Testis (tissue), 3 donors: Measurements from ENCODE around the gene ANO9. TPM values are rescaled to one million over a fixed set of nuclear protein-coding genes. Genes with fewer than 3 reads are reported as not detected.

Source experiments
- polyA plus RNA-seq: library from polyadenylated mRNA; stranded (reverse); fragments of 350-450 nt; fragmentation: Illumina TruSeq; extraction: RNeasy Lipid Tissue Mini Kit (QIAGEN cat#74804); gene quantifications from one replicate; pipeline ENCODE4 v1.2.3, GENCODE V29; 2014; ENCODE audit warnings: low read depth, low replicate concordance; ENCODE audit not compliant: insufficient read depth
- small RNA-seq, 2 donors: library from RNA; depleted of rRNA; stranded (forward); fragments of <200 nt; gene quantifications; one replicate each; pipeline ENCODE3, GENCODE V24; 2016
- total RNA-seq, 2 donors: library from RNA; depleted of rRNA; stranded (reverse); fragments of >200 nt; gene quantifications; one replicate each; pipeline ENCODE4 v1.2.3, GENCODE V29; 2016

The ANO9 gene
- total and polyA plus RNA-seq, 3 donors from 2014 or later, result 1.6 to 2.9 (median 1.9) TPM

Small RNAs within 50 kb of the gene (small RNA-seq; reads per million reads assigned to genes)
- gene RN7SL838P, result 0 to 0.09 reads per million in 2 donors

Other genes starting within 250 kb of the ANO9 start
- not detected for gene SCGB1C1, start 248.9 kb downstream of the ANO9 start, total RNA-seq
- gene SCGB1C1, start 248.9 kb downstream of the ANO9 start, polyA plus RNA-seq, result not detected
- 10 to 100 TPM; 43.7 to 47.5 TPM for gene BET1L, start 234.6 kb downstream of the ANO9 start, total RNA-seq
- 79.9 TPM for gene BET1L, start 234.6 kb downstream of the ANO9 start, polyA plus RNA-seq
- gene RIC8A, start 234.3 kb downstream of the ANO9 start, total RNA-seq, result 100 to 1,000 TPM; 104 to 108 TPM
- gene RIC8A, start 234.3 kb downstream of the ANO9 start, polyA plus RNA-seq, result 132 TPM
- 10 to 100 TPM; 31.7 to 43.6 TPM for gene SIRT3, start 205.7 kb downstream of the ANO9 start, total RNA-seq
- gene SIRT3, start 205.7 kb downstream of the ANO9 start, polyA plus RNA-seq, result 57.0 TPM
- 100 to 1,000 TPM; 128 to 180 TPM for gene PSMD13, start 205.0 kb downstream of the ANO9 start, total RNA-seq
- 133 TPM for gene PSMD13, start 205.0 kb downstream of the ANO9 start, polyA plus RNA-seq
- 1 to 10 TPM in 1 of 2 donors, under 1 TPM in 1; 0.31 to 2.4 TPM for gene NLRP6, start 163.6 kb downstream of the ANO9 start, total RNA-seq
- gene NLRP6, start 163.6 kb downstream of the ANO9 start, polyA plus RNA-seq, result 0.26 TPM
- gene PGGHG, start 152.9 kb downstream of the ANO9 start, total RNA-seq, result 10 to 100 TPM; 26.5 to 32.5 TPM
- 8.2 TPM for gene PGGHG, start 152.9 kb downstream of the ANO9 start, polyA plus RNA-seq
- gene IFITM5, start 142.5 kb downstream of the ANO9 start, total RNA-seq, result not detected
- gene IFITM5, start 142.5 kb downstream of the ANO9 start, polyA plus RNA-seq, result not detected
- 100 to 1,000 TPM; 119 to 169 TPM for gene IFITM2, start 134.2 kb downstream of the ANO9 start, total RNA-seq
- gene IFITM2, start 134.2 kb downstream of the ANO9 start, polyA plus RNA-seq, result 283 TPM
- 10 to 100 TPM; 63.1 to 93.3 TPM for gene IFITM1, start 128.0 kb downstream of the ANO9 start, total RNA-seq
- gene IFITM1, start 128.0 kb downstream of the ANO9 start, polyA plus RNA-seq, result 146 TPM
- 100 to 1,000 TPM; 256 to 459 TPM for gene IFITM3, start 121.2 kb downstream of the ANO9 start, total RNA-seq
- gene IFITM3, start 121.2 kb downstream of the ANO9 start, polyA plus RNA-seq, result 717 TPM
- 10 to 100 TPM in 1 of 2 donors, 1 to 10 TPM in 1; 7.2 to 10.1 TPM for gene B4GALNT4, start 72.5 kb downstream of the ANO9 start, total RNA-seq
- gene B4GALNT4, start 72.5 kb downstream of the ANO9 start, polyA plus RNA-seq, result 4.3 TPM
- gene PKP3, start 47.8 kb downstream of the ANO9 start, total RNA-seq, result 1 to 10 TPM; 1.6 to 3.1 TPM
- gene PKP3, start 47.8 kb downstream of the ANO9 start, polyA plus RNA-seq, result 1.2 TPM
- gene SIGIRR, start 27.0 kb downstream of the ANO9 start, total RNA-seq, result 10 to 100 TPM; 39.3 to 43.8 TPM
- gene SIGIRR, start 27.0 kb downstream of the ANO9 start, polyA plus RNA-seq, result 35.5 TPM
- 100 to 1,000 TPM; 107 to 160 TPM for gene PTDSS2, start 8.3 kb upstream of the ANO9 start, total RNA-seq
- gene PTDSS2, start 8.3 kb upstream of the ANO9 start, polyA plus RNA-seq, result 116 TPM
- 100 to 1,000 TPM; 210 to 264 TPM for gene RNH1, start 65.2 kb upstream of the ANO9 start, total RNA-seq
- gene RNH1, start 65.2 kb upstream of the ANO9 start, polyA plus RNA-seq, result 211 TPM
- 10 to 100 TPM; 35.1 to 49.7 TPM for gene HRAS, start 93.6 kb upstream of the ANO9 start, total RNA-seq
- 31.4 TPM for gene HRAS, start 93.6 kb upstream of the ANO9 start, polyA plus RNA-seq
- 10 to 100 TPM; 11.6 to 22.2 TPM for gene LRRC56, start 95.5 kb upstream of the ANO9 start, total RNA-seq
- 23.5 TPM for gene LRRC56, start 95.5 kb upstream of the ANO9 start, polyA plus RNA-seq
- 10 to 100 TPM; 29.2 to 59.9 TPM for gene LMNTD2, start 118.7 kb upstream of the ANO9 start, total RNA-seq
- 26.1 TPM for gene LMNTD2, start 118.7 kb upstream of the ANO9 start, polyA plus RNA-seq
- 10 to 100 TPM; 22.0 to 35.7 TPM for gene RASSF7, start 119.0 kb upstream of the ANO9 start, total RNA-seq
- 13.2 TPM for gene RASSF7, start 119.0 kb upstream of the ANO9 start, polyA plus RNA-seq
- 10 to 100 TPM; 62.9 to 74.4 TPM for gene PHRF1, start 134.5 kb upstream of the ANO9 start, total RNA-seq
- gene PHRF1, start 134.5 kb upstream of the ANO9 start, polyA plus RNA-seq, result 30.2 TPM
- gene IRF7, start 173.9 kb upstream of the ANO9 start, total RNA-seq, result 10 to 100 TPM; 13.0 to 30.1 TPM
- gene IRF7, start 173.9 kb upstream of the ANO9 start, polyA plus RNA-seq, result 9.9 TPM
- gene CDHR5, start 182.9 kb upstream of the ANO9 start, total RNA-seq, result under 1 TPM; 0.12 to 0.63 TPM
- 2.3 TPM for gene CDHR5, start 182.9 kb upstream of the ANO9 start, polyA plus RNA-seq
- gene SCT, start 185.2 kb upstream of the ANO9 start, total RNA-seq, result 1 to 10 TPM; 3.4 to 9.3 TPM
- 1.5 TPM for gene SCT, start 185.2 kb upstream of the ANO9 start, polyA plus RNA-seq
- 1 to 10 TPM; 2.0 to 3.3 TPM for gene DRD4, start 195.3 kb upstream of the ANO9 start, total RNA-seq
- 1.5 TPM for gene DRD4, start 195.3 kb upstream of the ANO9 start, polyA plus RNA-seq